Vagina (tissue), 2 donors: ENCODE measurements around the gene CALML3. TPM values are rescaled to one million over a fixed set of nuclear protein-coding genes. Genes with fewer than 3 reads are reported as not detected.

ENCODE experiments used
- DNase-seq, 2 donors: peaks; one replicate each; pipeline ENCODE4 v3.0.0-alpha.2; 2017; ENCODE audit errors: extremely low spot score in 2 of 2
- H3K27ac ChIP-seq: fragments of 200-600 bp; sonication (generic); one replicate; pipeline ENCODE4 v1.5.1; 2019
- H3K27me3 ChIP-seq: fragments of 200-600 bp; sonication (generic); one replicate; pipeline ENCODE4 v1.5.1; 2019
- H3K36me3 ChIP-seq, 2 donors: fragments of 200-600 bp; sonication (generic); one replicate each; pipeline ENCODE4 v1.5.1; 2017 to 2019
- H3K4me1 ChIP-seq: fragments of 200-600 bp; sonication (generic); one replicate; pipeline ENCODE4 v1.5.1; 2019
- H3K4me3 ChIP-seq, 2 donors: fragments of 200-600 bp; sonication (generic); 1 replicate in 1 of 2; 2 replicates in 1 of 2; pipeline ENCODE4 v1.5.1; 2016 to 2019
- H3K9me3 ChIP-seq: fragments of 200-600 bp; sonication (generic); one replicate; pipeline ENCODE4 v1.5.1; 2019
- POLR2A ChIP-seq, 2 donors: fragments of 450-650 bp; IDR thresholded peaks; one replicate each; pipeline ENCODE4 v1.6.1; 2017; ENCODE audit warnings: antibody characterized with exemption in 2 of 2, mild to moderate bottlenecking in 2 of 2, moderate library complexity in 2 of 2
- POLR2AphosphoS5 ChIP-seq, 2 donors: sonication (generic); formaldehyde crosslinking; IDR thresholded peaks; one replicate each; pipeline ENCODE4 v1.9.0; 2017; ENCODE audit warnings: antibody characterized with exemption in 2 of 2, mild to moderate bottlenecking in 2 of 2, low read depth in 1 of 2; ENCODE audit not compliant: insufficient read depth in 1 of 2
- intact Hi-C: fragments of 100-400 bp; cut with DNase I; formaldehyde crosslinking; loops from one replicate; pipeline ENCODE4 v1.15.1; 2023
- total RNA-seq: library from RNA; depleted of rRNA; stranded (reverse); fragments of >200 nt; gene quantifications from one replicate; pipeline ENCODE4 v1.2.3, GENCODE V29; 2016
- TF ChIP-seq, protein P1 (sequence below), 3 experiments: fragments of 450-650 bp in 2 of 3; fragments of 200-600 bp in 1 of 3; sonication (generic) in 1 of 3; IDR thresholded peaks; one replicate each; pipeline ENCODE4 v1.5.1; 2017 to 2019; ENCODE audit warnings: antibody characterized with exemption in 3 of 3, mild to moderate bottlenecking in 2 of 3, moderate library complexity in 2 of 3

Gene CALML3
- total RNA-seq, 1 donor from 2014 or later: 50.6 TPM

DNA sequence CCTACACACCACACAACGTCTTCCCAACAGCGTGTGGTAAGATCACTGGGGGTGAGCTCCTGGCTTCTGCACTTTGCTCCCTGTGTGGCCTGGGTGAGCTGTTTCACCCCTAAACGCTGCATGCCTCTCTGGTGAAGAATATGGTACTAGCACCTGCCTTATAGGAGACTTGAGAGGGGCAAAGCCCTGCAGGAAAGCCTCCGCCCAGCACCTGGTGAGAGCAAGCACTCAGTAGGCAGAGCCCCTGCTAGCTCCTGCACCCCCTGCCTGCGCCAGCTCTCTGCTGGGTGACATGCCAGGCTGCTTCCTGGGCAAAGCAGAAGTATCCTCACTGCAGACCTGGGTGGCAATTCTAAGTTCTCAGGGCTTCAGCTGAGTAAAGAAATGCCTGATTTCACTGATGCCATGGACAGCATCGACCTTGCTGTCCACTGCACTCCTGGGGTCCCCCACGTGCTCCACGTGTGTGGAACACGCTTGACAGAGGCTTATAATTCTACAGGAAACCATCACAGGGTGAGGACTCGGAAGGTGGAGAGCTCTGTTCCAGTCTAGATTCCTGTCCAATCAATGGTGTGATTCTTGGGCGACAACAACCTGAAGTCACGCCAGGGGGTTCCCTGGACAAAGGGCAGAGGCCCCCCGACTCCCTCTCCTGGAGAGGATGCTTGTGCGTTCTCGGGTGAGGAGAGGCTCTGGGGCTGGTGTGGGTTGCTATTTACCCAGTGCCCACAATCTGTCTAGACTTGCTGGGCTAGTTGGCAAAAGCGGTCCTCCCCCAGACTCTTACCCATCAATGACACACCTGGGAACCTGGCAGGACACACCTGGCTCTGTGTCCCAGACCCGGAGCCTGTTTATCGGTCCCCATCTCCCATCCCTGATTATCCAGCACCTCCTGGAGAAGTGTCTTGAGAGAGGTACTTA lies 20.4 kb upstream of the CALML3 start:
- no peak for DNase-seq
- intact Hi-C loops: no loop called here
- Histone ChIP-seq H3K27ac (no peak overlapping the region), H3K27me3 (no peaks in the 10 kb centered on the region), H3K4me3 (no peak overlapping the region), H3K36me3 (no peaks in the 10 kb centered on the region), H3K4me1 (peaks cover 42% of the 10 kb centered on the region), H3K9me3 (no peaks in the 10 kb centered on the region)
- TF ChIP-seq, protein P1, sequence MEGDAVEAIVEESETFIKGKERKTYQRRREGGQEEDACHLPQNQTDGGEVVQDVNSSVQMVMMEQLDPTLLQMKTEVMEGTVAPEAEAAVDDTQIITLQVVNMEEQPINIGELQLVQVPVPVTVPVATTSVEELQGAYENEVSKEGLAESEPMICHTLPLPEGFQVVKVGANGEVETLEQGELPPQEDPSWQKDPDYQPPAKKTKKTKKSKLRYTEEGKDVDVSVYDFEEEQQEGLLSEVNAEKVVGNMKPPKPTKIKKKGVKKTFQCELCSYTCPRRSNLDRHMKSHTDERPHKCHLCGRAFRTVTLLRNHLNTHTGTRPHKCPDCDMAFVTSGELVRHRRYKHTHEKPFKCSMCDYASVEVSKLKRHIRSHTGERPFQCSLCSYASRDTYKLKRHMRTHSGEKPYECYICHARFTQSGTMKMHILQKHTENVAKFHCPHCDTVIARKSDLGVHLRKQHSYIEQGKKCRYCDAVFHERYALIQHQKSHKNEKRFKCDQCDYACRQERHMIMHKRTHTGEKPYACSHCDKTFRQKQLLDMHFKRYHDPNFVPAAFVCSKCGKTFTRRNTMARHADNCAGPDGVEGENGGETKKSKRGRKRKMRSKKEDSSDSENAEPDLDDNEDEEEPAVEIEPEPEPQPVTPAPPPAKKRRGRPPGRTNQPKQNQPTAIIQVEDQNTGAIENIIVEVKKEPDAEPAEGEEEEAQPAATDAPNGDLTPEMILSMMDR (IDR thresholded peaks at IDR 0.05): no peak
- TF ChIP-seq POLR2A (IDR thresholded peaks at IDR 0.05): no peak
- TF ChIP-seq POLR2AphosphoS5 (IDR thresholded peaks at IDR 0.05; ENCODE audit: insufficient read depth in 1 of 2, low read depth in 1 of 2): no peak

DNA sequence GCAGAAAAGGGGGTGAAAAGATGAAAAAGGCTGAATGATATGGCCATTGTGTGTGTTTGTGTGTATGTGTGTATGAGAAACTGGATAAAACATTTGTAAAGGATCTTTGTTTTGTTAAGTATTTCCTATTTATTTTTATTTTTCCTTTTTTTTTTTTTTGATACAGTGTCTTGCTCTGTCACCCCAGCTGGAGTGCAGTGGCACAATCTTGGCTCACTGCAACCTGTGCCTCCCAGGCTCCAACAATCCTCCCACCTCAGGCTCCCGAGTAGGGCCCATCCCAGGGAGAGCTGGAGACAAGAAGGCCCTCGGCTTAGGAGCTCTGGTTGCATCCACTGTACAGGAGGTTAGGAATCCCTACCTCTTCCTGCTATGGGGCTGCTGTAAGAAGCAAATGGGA lies 18.5 kb upstream of the CALML3 start:
- Histone ChIP-seq H3K27me3 (no peaks in the 10 kb centered on the region), H3K4me1 (peaks cover 32% of the 10 kb centered on the region), H3K4me3 (no peak overlapping the region), H3K36me3 (no peaks in the 10 kb centered on the region), H3K9me3 (no peaks in the 10 kb centered on the region), H3K27ac (no peak overlapping the region)
- intact Hi-C loops: no loop called here
- TF ChIP-seq POLR2A (IDR thresholded peaks at IDR 0.05): no peak
- TF ChIP-seq, protein P1 (IDR thresholded peaks at IDR 0.05): no peak
- no peak for TF ChIP-seq POLR2AphosphoS5 (IDR thresholded peaks at IDR 0.05; ENCODE audit: insufficient read depth in 1 of 2, low read depth in 1 of 2)
- DNase-seq: no peak

GRCh38 chr10:5506751-5507648 lies 17.8 kb upstream of the CALML3 start:
- DNase-seq: no peak
- H3K27me3 ChIP-seq: no peaks in the 10 kb centered on the region
- H3K27ac ChIP-seq: no peak overlapping the region
- no peak overlapping the region for H3K4me3 ChIP-seq
- no peaks in the 10 kb centered on the region for H3K9me3 ChIP-seq
- TF ChIP-seq POLR2AphosphoS5 (IDR thresholded peaks at IDR 0.05; ENCODE audit: insufficient read depth in 1 of 2, low read depth in 1 of 2) (no peak), POLR2A (IDR thresholded peaks at IDR 0.05) (no peak)
- TF ChIP-seq, protein P1 (IDR thresholded peaks at IDR 0.05): no peak
- no peaks in the 10 kb centered on the region for H3K36me3 ChIP-seq
- intact Hi-C loops: no loop called here
- peaks cover 27% of the 10 kb centered on the region for H3K4me1 ChIP-seq

DNA sequence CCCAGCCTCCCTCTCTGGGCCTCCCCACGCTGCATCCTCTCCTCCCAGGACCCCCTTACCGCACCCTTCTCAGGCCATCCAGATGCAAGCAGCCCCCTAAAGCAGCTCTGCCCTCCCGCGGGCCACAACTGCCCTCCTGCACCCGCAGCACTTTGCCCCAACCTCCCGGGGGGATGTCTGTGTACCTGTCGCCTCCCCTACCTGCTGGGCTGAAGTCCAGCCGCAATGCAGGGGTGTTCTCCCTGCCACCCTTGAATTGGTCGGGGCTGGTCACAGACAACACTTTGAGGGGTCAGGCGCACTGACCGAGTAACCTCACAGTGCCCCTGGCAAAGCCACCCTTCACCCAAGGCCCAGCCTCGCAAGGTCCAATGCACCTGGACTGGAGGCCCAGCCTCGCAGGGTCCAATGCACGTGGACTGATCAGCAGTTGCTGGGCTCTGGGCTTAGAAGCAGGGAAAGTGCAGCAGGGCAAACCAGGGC lies 17.1 kb upstream of the CALML3 start:
- Histone ChIP-seq H3K4me1 (peaks cover 21% of the 10 kb centered on the region), H3K27me3 (no peaks in the 10 kb centered on the region), H3K27ac (no peak overlapping the region), H3K36me3 (no peaks in the 10 kb centered on the region), H3K4me3 (no peak overlapping the region), H3K9me3 (no peaks in the 10 kb centered on the region)
- no peak for DNase-seq
- TF ChIP-seq, protein P1 (IDR thresholded peaks at IDR 0.05): no peak
- TF ChIP-seq POLR2AphosphoS5 (IDR thresholded peaks at IDR 0.05; ENCODE audit: insufficient read depth in 1 of 2, low read depth in 1 of 2) (no peak), POLR2A (IDR thresholded peaks at IDR 0.05) (no peak)
- intact Hi-C loops: no loop called here
